ENCODE measurements around the gene ADI1.

ADI1 gene

DNA sequence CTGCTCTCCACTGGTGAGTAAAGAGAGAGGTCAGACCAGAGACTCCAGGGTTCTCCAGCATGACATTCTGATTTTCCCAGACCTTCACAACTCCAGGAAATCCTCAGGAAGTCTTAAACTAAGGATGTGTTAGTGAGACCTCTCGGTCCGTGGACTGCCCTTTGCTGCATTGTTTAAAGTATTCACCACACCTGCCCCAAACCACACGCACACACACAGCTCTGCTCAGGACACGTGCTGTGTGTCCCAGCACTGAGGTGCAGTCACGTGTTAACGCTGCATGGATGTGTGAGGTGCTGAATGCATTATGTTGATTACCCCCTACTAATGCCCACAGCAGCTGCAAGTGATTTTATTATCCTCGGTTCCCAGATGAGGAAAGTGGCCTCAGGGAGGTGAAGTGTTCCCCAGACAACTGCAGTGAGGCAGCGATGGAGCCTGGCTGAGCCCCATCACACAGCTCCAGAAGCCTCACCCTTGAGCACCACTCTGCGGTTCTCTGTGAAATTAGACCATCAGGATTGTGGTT lies 71.5 kb downstream of the ADI1 start:
- Histone ChIP-seq H3K9ac (ENCODE audit: low read length) (no peak overlapping the region), H3K4me1 (ENCODE audit: insufficient read depth, low read length) (peaks cover 8% of the 10 kb centered on the region), H3K27ac (ENCODE audit: low read depth, low read length) (no peak overlapping the region), H3K27me3 (ENCODE audit: control insufficient read depth in 1 of 2, insufficient read depth in 2 of 2, low read length in 2 of 2) (no peaks in the 10 kb centered on the region), H3K9me3 (ENCODE audit: low read length) (no peaks in the 10 kb centered on the region), H3K4me3 (ENCODE audit: low read depth in 1 of 2, low read length in 2 of 2) (no peak overlapping the region), H3K36me3 (ENCODE audit: insufficient read depth, low read length) (peaks cover 44% of the 10 kb centered on the region)
